ENCODE results near the gene SALL4.
"Not testable (repeated sequence)": the region's sequence is repeated elsewhere in the genome, so short reads cannot be mapped to it uniquely, and the experiment has no call there.

The SALL4 gene

GRCh38 chr20:51763965-51764602 is 38.2 kb downstream of the SALL4 start:
- no peak for DNase-seq

- no peak for DNase-seq
Measured at GRCh38 chr20:51760905-51761546, 41.3 kb downstream of the SALL4 start.

GRCh38 chr20:51759769-51760510 is 42.4 kb downstream of the SALL4 start:
- DNase-seq, result no peak

- no peak for DNase-seq
Measured at GRCh38 chr20:51758978-51759544, 43.3 kb downstream of the SALL4 start.

GRCh38 chr20:51757226-51757625 is 45.1 kb downstream of the SALL4 start:
- no peak for DNase-seq

- DNase-seq, result no peak
Measured at GRCh38 chr20:51756653-51757052, 45.7 kb downstream of the SALL4 start.

GRCh38 chr20:51753220-51753619 is 49.1 kb downstream of the SALL4 start:
- not testable (repeated sequence) for DNase-seq

GRCh38 chr20:51752343-51752951 is 49.9 kb downstream of the SALL4 start:
- DNase-seq, result no peak

GRCh38 chr20:51750770-51751388 is 51.4 kb downstream of the SALL4 start:
- no peak for DNase-seq

GRCh38 chr20:51750037-51750769 is 52.1 kb downstream of the SALL4 start:
- peak in 1 of 5 donors; percentile 30 for DNase-seq

- DNase-seq, result no peak
Measured at GRCh38 chr20:51749674-51750036, 52.7 kb downstream of the SALL4 start.

GRCh38 chr20:51747182-51747911 is 55.0 kb downstream of the SALL4 start:
- no peak for DNase-seq

GRCh38 chr20:51745804-51746203 is 56.5 kb downstream of the SALL4 start:
- no peak for DNase-seq

- no peak for DNase-seq
Measured at GRCh38 chr20:51740838-51741237, 61.5 kb downstream of the SALL4 start.

- DNase-seq, result not testable (repeated sequence)
Measured at GRCh38 chr20:51740308-51740707, 62.0 kb downstream of the SALL4 start.

- DNase-seq, result no peak
Measured at GRCh38 chr20:51739722-51740249, 62.5 kb downstream of the SALL4 start.

- no peak for DNase-seq
Measured at GRCh38 chr20:51738877-51739447, 63.4 kb downstream of the SALL4 start.

GRCh38 chr20:51738261-51738660 is 64.1 kb downstream of the SALL4 start:
- not testable (repeated sequence) for DNase-seq

- no peak for DNase-seq
Measured at GRCh38 chr20:51736947-51737346, 65.4 kb downstream of the SALL4 start.

GRCh38 chr20:51735728-51736600 is 66.4 kb downstream of the SALL4 start:
- no peak for DNase-seq

Data from T-helper 1 cell (primary cell).